K562 (cell line): ENCODE data around the gene FTL. TPM values are rescaled to one million over a fixed set of nuclear protein-coding genes. Genes with fewer than 3 reads are reported as not detected.

Experiments
- ATAC-seq: fragments of 200-7000 bp; cut with Tn5 transposase; 3 replicates; pipeline ENCODE4 v1.9.1; 2020; ENCODE audit warnings: moderate library complexity
- BruUV-seq: library from RNA; stranded (reverse); fragments of 400-500 nt; replicated peaks from 2 replicates; lab custom pipeline; 2021; lab: Mats Ljungman, UMichigan
- CTCF ChIA-PET: fragments of 300-600 bp; formaldehyde crosslinking; extraction: SDS; loops from one replicate; lab custom pipeline; 2021; ENCODE audit warnings: low intra/inter-chr PET ratio; lab: Yijun Ruan, JAX
- POLR2A ChIA-PET: fragments of 300-600, 350-650 bp; sonication (Branson Sonifier 250); formaldehyde crosslinking; extraction: SDS; loops from one replicate; lab custom pipeline; 2021; ENCODE audit warnings: antibody characterized with exemption, inconsistent platforms; lab: Yijun Ruan, JAX
- DNase-seq, 4 experiments: peaks; one replicate each; pipeline versions ENCODE4 v3.0.0 to v3.0.0-alpha.2; 2011 to 2018; ENCODE audit warnings: low spot score in 3 of 4, mixed read lengths in 3 of 4; ENCODE audit errors: extremely low read depth in 1 of 4
- FAIRE-seq: peaks from 2 replicates; lab custom pipeline; 2011; peaks lifted over from hg19 to GRCh38; lab: Jason Lieb, UNC
- H2AFZ ChIP-seq: 2 replicates; pipeline ENCODE4 v1.6.0; 2011; ENCODE audit warnings: low read depth, low read length, control low read depth, inconsistent platforms
- H3K27ac ChIP-seq: fragments of 200-600 bp; 3 replicates; pipeline ENCODE4 v1.8.0; 2011; ENCODE audit warnings: low read depth, mild to moderate bottlenecking, control low read depth, inconsistent platforms, low read length, moderate library complexity, mixed read lengths; ENCODE audit errors: extremely low read depth
- H3K27me3 ChIP-seq, 2 experiments: fragments of 300-600 bp in 1 of 2; 2 replicates in 1 of 2; 3 replicates in 1 of 2; pipeline versions ENCODE4 v1.6.0 to v1.8.0; 2011; ENCODE audit warnings: inconsistent platforms in 2 of 2, low read length in 2 of 2, mild to moderate bottlenecking in 1 of 2, mixed read lengths in 1 of 2, moderate library complexity in 1 of 2; ENCODE audit not compliant: control insufficient read depth in 2 of 2, insufficient read depth in 2 of 2
- H3K36me3 ChIP-seq: fragments of 300-600 bp; 3 replicates; pipeline ENCODE4 v1.8.0; 2011; ENCODE audit warnings: mild to moderate bottlenecking, low read length, inconsistent platforms; ENCODE audit not compliant: control insufficient read depth, insufficient read depth
- H3K4me1 ChIP-seq, 2 experiments: fragments of 200-600 bp in 1 of 2; replicated peaks in 1 of 2; 2 replicates in 1 of 2; 3 replicates in 1 of 2; pipeline versions ENCODE4 v1.5.1 to v1.8.0; 2011; ENCODE audit warnings: inconsistent platforms in 2 of 2, low read length in 2 of 2, mild to moderate bottlenecking in 1 of 2, mixed read lengths in 1 of 2, moderate library complexity in 1 of 2; ENCODE audit not compliant: control insufficient read depth in 2 of 2, insufficient read depth in 2 of 2
- H3K4me2 ChIP-seq: 2 replicates; pipeline ENCODE4 v1.6.1; 2011; ENCODE audit warnings: low read length, control low read depth, inconsistent platforms, mixed read lengths; ENCODE audit not compliant: insufficient read depth
- H3K4me3 ChIP-seq: fragments of 200-600 bp; sonication (generic), shearing (Covaris generic); 2 replicates; pipeline ENCODE4 v1.5.1; 2016; ENCODE audit warnings: control low read depth, inconsistent platforms
- H3K79me2 ChIP-seq: fragments of 200-600 bp; 3 replicates; pipeline ENCODE4 v1.8.0; 2011; ENCODE audit warnings: low read length, inconsistent platforms; ENCODE audit not compliant: control insufficient read depth, insufficient read depth
- H3K9ac ChIP-seq, 2 experiments: 2 replicates each; pipeline versions ENCODE4 v1.6.0 to v1.6.1; 2011; ENCODE audit warnings: low read depth in 2 of 2, low read length in 2 of 2, control low read depth in 1 of 2, inconsistent platforms in 1 of 2, mild to moderate bottlenecking in 1 of 2, mixed read lengths in 1 of 2; ENCODE audit not compliant: insufficient read depth in 1 of 2
- H3K9me1 ChIP-seq: one replicate; pipeline ENCODE4 v1.6.0; 2011; ENCODE audit warnings: inconsistent platforms, mild to moderate bottlenecking, low read length, moderate library complexity; ENCODE audit not compliant: control insufficient read depth, insufficient read depth
- H3K9me3 ChIP-seq: replicated peaks from 2 replicates; pipeline ENCODE4 v1.5.1; 2011; ENCODE audit warnings: low read depth, low read length, inconsistent platforms; ENCODE audit not compliant: control insufficient read depth, insufficient read depth
- H4K20me1 ChIP-seq: replicated peaks from 2 replicates; pipeline ENCODE4 v1.6.1; 2011; ENCODE audit warnings: low read length, inconsistent platforms, mixed read lengths; ENCODE audit not compliant: control insufficient read depth, insufficient read depth
- NCOA2 ChIP-seq, 2 experiments: fragments of 450-650 bp; IDR thresholded peaks; 2 replicates each; pipeline ENCODE4 v1.6.1; 2018; ENCODE audit warnings: mild to moderate bottlenecking in 2 of 2, moderate library complexity in 1 of 2; ENCODE audit not compliant: partially characterized antibody in 2 of 2
- RBM25 ChIP-seq: fragments of 200-400 bp; formaldehyde crosslinking; IDR thresholded peaks from 2 replicates; pipeline ENCODE4 v1.6.1; 2018; ENCODE audit warnings: low read length, low read depth, moderate library complexity; ENCODE audit not compliant: severe bottlenecking
- TRIM25 ChIP-seq: fragments of 450-650 bp; IDR thresholded peaks from 2 replicates; pipeline ENCODE4 v1.7.0; 2016; ENCODE audit warnings: borderline replicate concordance
- ZNF121 ChIP-seq: sonication (generic); formaldehyde crosslinking; conservative IDR thresholded peaks from 2 replicates; pipeline ENCODE4 v1.8.0; 2022; ENCODE audit warnings: missing genetic modification reagents
- WGBS: fragments of 100-300 bp; shearing (Covaris generic); methylation state at CpG from one replicate; pipeline ENCODE4 v1.1.6; 2016; ENCODE audit warnings: low coverage, mixed read lengths; ENCODE audit not compliant: insufficient coverage; ENCODE audit errors: missing lambda C conversion rate; 5-methylcytosine and 5-hydroxymethylcytosine counted together
- in situ Hi-C: fragments of 300-500 bp; cut with MboI; formaldehyde crosslinking; loops from 4 replicates; pipeline ENCODE4 v1.15.0; 2018; ENCODE audit warnings: inconsistent platforms, mixed read lengths
- intact Hi-C: fragments of 100-400 bp; cut with micrococcal nuclease; formaldehyde crosslinking; loops from 2 replicates; pipeline ENCODE4 v1.14.2; 2022
- polyA plus RNA-seq, 8 experiments: library from polyadenylated mRNA; depleted of rRNA in 4 of 8; stranded (reverse) in 5 of 8; unstranded in 3 of 8; fragments of >200 nt; fragmentation: Nextera tagmentation in 2 of 8; fragmentation: Illumina TruSeq in 1 of 8; extraction: Ambion mirVana in 2 of 8; extraction: Trizol in 1 of 8; gene quantifications; 2 replicates each; pipeline versions ENCODE4 v1.2.1 to v1.2.3, GENCODE V29; 2011 to 2014; ENCODE audit warnings: inconsistent platforms in 1 of 8, missing spikeins in 1 of 8
- total RNA-seq, 7 experiments: library from RNA; depleted of rRNA in 6 of 7; stranded (reverse); fragments of >200 nt in 6 of 7; fragmentation: Illumina TruSeq in 2 of 7; extraction: Trizol in 2 of 7; gene quantifications; 2 replicates each; pipeline versions ENCODE4 v1.2.1 to v1.2.3, GENCODE V29; 2011 to 2021; ENCODE audit warnings: low replicate concordance in 1 of 7
- TF ChIP-seq, protein P1 (sequence below): fragments of 250-450 bp; sonication (Bioruptor Pico); IDR thresholded peaks from 2 replicates; pipeline ENCODE4 v1.8.0; 2022; ENCODE audit warnings: moderate library complexity, mild to moderate bottlenecking, inconsistent platforms

Gene FTL
- total and polyA plus RNA-seq, 9 of the 15 experiments (the other 6 are each of a cell fraction or from before 2014, with no cell fraction given): 1,231 to 27,415 (median 3,965) TPM

DNA sequence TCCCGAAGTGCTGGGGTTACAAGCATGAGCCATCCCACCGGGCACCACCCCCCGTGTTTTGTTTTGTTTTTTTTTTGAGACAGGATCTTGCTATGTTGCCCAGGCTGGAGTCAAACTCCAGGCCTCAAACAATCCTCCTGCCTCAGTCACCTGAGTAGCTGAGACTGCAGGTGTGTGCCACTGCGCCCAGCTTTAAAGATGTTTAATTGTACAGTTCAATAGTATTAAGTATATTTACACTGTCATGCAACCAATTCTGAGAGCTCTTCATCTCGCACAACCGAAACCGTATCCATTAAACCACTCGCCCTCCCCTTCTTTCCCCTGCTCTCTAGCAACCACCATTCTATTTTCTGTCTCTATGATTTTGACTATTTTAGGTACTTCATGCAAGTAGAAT, 49.4 kb upstream of the FTL start:
- POLR2A ChIA-PET: interaction anchor here (1.2 to 4.7 kb wide), 7 partner anchors 12 to 52 kb away, joined by 3 to 37 read pairs (median 5); partner anchors contain the start of genes DHDH, FTL, NUCB1 and PPP1R15A
- FAIRE-seq: no peak

More for the DNA sequence above, 49.4 kb upstream of the FTL start:
- H3K9ac ChIP-seq: no peak overlapping the region
- TF ChIP-seq NCOA2 (IDR thresholded peaks at IDR 0.05; ENCODE audit: partially characterized antibody in 2 of 2) (no peak), RBM25 (peak; percentile 8), TRIM25 (no peak), ZNF121 (CRISPR knock-in tag) (peak; percentile 68)
- TF ChIP-seq, protein P1, sequence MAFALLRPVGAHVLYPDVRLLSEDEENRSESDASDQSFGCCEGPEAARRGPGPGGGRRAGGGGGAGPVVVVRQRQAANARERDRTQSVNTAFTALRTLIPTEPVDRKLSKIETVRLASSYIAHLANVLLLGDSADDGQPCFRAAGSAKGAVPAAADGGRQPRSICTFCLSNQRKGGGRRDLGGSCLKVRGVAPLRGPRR (CRISPR knock-in tag): no peak
- CTCF ChIA-PET: no interaction called here
- H4K20me1 ChIP-seq: no peaks in the 10 kb centered on the region
- no peaks in the 10 kb centered on the region for H3K9me1 ChIP-seq
- intact Hi-C loops: no loop called here
- no peak overlapping the region for H3K27ac ChIP-seq
- WGBS: 84% methylated on average over 8 of the region's 8 CpGs
- H3K4me2 ChIP-seq: no peak overlapping the region
- BruUV-seq: no TSS peak
- H3K79me2 ChIP-seq: no peaks in the 10 kb centered on the region
- peaks cover 80% of the 10 kb centered on the region for H3K36me3 ChIP-seq
- H3K27me3 ChIP-seq: no peaks in the 10 kb centered on the region
- no peak for ATAC-seq
- H2AFZ ChIP-seq: no peak overlapping the region
- in situ Hi-C loops: no loop called here
- H3K9me3 ChIP-seq: no peaks in the 10 kb centered on the region
- peaks cover 0 to 9% of the 10 kb centered on the region in 2 experiments; a peak in 3 of 5 replicates for H3K4me1 ChIP-seq
- no peak overlapping the region for H3K4me3 ChIP-seq
- no peak for DNase-seq
